Measurements from ENCODE around the gene SLC25A39.
"Not testable (repeated sequence)": the region's sequence is repeated elsewhere in the genome, so short reads cannot be mapped to it uniquely, and the experiment has no call there.

SLC25A39 gene

GRCh38 chr17:44333371-44333770 is 8.7 kb upstream of the SLC25A39 start:
- peak; percentile 52 for DNase-seq

GRCh38 chr17:44331249-44331760 is 6.7 kb upstream of the SLC25A39 start:
- DNase-seq, result peak; percentile 78

DNA sequence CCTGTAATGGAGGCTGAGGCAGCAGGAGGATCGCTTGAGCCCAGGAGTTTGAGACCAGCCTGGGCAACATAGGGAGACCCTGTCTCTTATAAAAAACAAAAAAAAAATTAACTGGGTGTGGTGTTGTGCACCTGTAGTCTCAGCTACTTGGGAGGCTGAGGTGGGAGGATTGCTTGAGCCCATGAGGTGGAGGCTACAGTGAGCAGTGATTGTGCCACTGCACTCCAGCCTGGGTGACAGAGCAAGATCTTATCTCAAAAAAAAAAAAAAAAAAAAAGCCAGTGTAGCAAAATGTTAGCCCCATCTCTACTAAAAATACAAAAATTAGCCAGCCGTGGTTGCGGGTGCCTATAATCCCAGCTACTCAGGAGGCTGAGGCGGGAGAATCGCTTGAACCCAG is 5.6 kb upstream of the SLC25A39 start:
- not testable (repeated sequence) for DNase-seq

GRCh38 chr17:44329516-44329915 is 4.9 kb upstream of the SLC25A39 start:
- DNase-seq, result not testable (repeated sequence)

DNA sequence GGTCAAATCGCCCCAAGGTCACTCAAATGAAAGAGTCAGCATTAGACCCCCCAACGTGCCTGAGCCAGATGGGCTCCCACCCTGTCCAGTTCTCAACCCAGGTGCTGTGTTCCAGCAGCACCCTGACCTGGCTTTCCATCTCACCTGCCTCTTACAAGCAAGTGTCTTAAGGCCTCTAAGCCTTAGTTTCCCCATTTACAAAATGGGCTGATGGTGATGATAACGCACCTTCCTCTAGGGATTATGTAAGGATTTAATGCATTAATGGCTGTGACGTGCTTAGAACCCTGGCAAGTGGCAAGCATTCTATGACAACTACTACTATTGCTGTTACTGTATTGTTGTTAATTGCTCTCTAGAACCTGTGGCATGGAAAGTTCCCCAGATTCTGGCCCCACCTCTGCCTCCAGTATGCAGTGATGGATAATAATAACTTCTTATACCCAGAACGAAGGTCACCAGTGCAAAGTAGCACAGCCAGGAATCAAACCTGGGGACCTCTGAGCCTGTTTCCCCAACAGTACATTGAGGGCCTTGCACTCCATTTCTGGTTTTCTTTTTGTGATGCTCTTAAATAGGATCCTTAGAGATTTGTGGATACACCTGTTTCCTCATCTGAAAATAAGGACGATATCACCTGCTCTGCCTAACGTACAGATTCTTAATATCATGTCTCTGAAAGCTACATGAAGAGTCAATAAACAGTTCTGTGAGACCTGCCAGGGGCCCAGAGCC is 3.3 kb upstream of the SLC25A39 start:
- no peak for DNase-seq

DNA sequence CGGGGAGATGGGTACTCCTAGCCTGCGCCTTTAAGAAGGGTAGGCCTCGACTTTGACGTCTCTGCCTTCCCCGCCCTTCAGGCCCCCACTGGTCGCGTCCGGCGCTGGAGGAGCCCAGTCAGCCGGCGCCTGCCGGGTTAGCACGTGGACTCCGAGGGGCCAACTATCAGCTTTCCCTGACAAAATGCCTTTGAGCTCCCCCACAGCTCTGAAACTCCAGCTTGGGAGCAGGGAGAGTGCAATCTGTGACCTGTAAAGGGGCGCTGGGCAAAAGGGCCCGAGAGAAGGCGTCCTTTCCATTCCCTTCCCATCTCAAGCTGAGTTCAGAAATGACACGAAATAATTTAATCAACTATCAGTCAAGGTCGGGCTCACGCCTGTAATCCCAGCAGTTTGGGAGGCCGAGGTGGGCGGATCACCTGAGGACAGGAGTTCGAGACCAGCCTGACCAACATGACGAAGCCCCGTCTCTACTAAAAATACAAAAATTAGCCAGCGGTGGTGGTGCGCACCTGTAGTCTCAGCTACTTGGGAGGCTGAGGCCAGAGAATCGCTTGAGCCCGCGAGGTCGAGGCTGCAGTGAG is 2.3 kb upstream of the SLC25A39 start:
- peak; percentile 94 for DNase-seq

GRCh38 chr17:44324092-44324570 is 492 bp downstream of the SLC25A39 start:
- no peak for DNase-seq

GRCh38 chr17:44323359-44324091 is 1.1 kb downstream of the SLC25A39 start:
- no peak for DNase-seq

GRCh38 chr17:44322236-44322895 is 2.3 kb downstream of the SLC25A39 start:
- DNase-seq, result no peak

GRCh38 chr17:44321246-44322120 is 3.1 kb downstream of the SLC25A39 start:
- no peak for DNase-seq

DNA sequence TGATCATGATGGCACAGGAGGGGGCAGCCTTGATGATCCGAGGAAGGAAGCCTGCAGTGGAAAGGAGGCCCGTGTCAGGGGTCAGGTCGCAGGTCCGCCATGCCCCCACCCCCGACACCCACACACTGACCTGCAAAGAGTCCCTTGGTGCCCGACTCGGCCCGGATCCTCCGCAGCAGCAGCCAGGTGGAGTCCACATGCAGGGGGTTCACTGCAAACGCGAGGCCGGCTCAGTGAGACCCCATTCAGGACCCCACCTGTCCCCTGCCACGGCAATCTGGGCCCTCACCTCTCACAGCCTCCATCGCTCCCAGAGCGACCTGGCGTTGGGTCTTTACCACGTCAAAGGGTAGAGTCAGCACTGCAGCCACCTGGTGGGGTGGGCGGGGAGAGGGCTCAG is 4.6 kb downstream of the SLC25A39 start:
- DNase-seq, result no peak

DNA sequence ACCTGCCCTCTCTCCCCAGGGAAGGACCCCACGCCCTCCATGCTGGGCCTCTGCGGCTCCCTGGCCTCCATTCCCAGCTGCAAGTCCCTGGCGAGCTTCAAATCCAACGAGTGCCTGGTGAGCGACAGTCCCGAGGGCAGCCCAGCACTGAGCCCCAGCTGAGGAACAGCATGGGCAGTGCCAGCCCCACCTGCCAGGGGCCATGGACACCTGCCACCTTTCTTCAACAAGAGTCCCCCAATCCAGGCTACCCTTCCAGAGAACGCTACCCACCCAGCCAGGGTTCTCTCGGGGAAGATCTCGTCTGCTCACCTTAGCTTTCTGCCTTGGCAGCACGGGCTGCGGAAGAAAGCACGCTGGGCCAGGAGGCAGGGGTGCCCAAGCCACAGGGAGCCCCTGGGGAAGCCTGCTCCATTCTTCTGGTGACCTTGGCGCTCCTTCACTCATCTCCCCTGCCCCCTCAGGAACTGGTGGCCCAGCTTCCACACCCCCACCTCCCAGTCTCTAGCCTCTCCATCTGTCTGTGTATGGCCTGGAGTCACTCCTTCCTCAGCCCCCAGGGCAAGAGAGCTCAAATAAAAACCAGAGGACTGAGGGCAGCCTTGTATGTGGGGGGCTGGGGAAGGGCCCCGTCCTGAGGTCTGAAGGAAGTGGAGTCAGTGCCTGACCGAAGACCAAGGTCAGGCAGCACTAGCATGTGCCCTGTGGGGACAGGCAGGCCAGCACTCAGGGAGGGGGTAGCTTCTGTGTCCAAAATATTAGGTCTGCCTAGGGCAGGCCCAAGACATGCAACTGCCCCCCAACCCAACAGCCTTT is 6.3 kb downstream of the SLC25A39 start:
- no peak for DNase-seq

DNA sequence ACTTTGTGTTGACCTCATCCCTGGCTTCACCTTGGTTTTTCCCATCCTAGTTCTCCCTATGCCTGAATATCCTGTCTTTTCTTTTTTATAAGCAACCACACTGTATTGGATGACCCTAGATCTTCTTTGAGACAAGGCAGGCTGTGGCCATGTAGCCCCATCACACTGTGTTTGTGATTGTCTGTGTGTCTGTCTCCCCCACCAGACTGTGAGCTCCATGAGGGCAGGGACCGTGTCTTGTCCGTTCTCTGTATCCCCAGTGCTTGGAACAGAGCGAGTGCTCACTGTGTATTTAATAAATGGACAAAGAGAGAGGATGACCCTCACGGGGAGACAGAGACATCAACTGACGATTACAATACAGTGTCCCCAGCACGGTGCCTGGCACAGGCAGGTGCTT is 7.1 kb downstream of the SLC25A39 start:
- no peak for DNase-seq

DNA sequence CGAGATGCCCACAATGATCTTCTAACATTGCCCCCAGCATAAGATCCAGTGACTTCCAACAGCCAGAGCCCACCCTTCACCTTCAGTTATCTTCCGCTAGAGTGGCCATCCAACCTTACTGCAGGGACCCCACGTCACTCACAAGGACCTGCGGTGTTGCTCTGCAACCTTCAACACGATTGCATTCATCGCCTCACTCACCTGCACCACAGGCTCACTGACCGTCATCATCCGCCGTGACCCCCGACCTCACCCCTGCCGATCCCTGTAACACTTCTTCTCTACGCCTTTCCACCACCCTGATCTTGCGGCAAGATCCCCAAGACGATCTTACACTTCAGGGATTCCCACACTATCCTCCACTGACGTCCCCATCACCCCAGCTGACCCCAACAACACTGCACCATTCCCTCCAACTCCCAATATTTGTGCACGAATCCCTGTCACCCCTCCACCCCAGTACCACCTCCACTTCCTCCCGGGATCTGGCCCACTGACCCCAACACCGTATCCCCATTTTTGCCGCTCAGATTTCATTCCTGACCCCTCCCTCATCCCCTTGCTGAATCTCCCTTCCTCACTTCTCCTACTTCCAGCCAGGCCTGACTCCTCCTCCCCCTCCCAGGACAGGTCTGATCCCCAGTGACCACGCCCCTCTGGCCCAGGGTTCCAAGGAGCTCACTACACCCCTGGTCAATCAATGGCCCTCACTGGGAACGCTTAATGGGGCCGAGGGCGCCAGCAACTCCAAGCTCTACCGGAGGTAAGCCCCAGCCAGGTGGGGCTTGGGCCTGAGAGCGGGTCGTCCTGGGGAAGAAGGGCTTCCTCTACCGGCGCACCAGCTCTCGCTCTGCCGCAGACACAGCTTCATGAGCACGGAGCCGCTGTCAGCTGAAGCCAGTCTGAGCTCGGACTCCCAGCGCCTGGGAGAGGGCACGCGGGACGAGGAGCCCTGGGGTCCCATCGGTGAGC is 8.6 kb downstream of the SLC25A39 start:
- DNase-seq, result no peak

DNA sequence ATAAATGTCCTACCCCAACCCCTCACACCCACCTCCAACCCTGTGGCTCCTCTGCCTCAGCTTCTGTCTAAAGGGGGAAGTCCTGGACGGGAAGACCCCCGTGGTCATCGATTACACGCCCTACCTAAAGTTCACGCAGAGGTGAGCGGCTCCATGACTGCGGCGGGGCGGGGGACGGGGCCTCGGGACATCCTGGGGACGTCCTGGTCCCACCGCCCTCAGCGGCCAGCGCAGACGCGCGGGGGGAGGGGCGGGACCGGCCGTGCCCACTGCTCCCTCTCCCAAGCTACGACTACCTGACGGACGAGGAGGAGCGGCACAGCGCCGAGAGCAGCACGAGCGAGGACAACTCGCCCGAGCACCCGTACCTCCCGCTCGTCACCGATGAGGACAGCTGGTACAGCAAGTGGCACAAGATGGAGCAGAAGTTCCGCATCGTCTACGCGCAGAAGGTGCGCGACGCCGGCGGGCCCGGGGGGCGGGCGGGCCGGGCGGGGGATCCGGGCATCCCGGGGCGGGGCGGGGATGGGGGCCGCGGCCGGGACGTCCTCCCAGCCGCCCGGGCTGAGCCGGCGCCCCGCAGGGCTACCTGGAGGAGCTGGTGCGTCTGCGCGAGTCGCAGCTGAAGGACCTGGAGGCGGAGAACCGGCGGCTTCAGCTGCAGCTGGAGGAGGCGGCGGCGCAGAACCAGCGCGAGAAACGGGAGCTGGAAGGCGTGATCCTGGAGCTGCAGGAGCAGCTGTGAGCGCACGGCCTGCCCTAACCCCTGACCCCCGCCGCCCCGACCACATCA is 9.6 kb downstream of the SLC25A39 start:
- no peak for DNase-seq

- DNase-seq, result no peak
Measured at GRCh38 chr17:44314524-44314868, 10.1 kb downstream of the SLC25A39 start.

DNA sequence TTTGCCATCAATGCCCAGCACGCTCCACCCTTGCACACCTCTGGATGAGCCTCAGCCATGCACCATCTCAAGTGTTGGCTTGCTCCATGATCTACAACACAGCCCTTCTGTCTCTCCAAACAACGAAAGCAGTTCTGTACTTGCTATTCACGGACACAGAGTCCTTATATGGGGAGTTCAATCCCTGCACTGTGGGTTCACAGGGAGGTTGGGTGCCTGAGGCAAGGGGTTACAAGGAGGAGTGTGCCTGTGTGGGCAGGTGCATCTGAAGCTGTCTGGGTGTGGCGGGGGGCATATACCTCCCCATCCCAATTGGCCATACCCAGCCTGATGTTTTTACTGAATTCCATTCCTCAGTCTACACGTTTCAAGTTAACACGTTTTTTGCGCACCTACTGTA is 10.6 kb downstream of the SLC25A39 start:
- DNase-seq, result no peak

DNA sequence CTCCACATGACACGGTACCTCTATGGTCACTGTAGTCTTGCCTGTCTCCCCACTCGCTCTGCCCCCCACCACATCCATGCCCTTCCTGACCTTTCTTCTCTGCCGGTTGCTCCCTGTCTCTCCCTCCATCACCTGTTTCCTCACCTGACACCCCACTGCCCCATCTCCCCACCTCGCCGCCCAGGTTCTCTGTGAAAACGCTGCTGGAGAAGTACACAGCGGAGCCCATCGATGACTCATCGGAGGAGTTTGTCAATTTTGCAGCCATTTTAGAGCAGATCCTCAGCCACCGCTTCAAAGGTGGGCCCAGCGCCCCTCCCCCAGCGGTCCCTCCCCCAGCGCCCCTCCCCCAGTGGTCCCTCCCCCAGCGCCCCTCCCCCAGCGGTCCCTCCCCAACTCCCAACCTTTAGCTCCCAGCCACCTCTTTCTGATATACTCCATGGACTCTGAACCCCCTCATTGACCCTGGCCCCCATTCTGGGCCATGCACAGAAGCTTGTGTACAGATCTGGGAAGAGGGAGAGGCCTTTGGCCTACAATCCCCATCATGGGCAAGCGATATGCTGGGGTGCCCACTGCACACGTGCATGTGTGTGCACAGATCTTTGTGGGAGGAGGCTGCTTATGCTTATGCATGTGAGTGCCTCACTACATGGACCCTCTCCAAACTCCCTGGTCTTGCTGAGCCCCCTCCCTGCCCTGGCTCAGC is 12.1 kb downstream of the SLC25A39 start:
- DNase-seq, result no peak
